Panc1 (cell line): ENCODE results near the gene SYCP1. TPM values are rescaled to one million over a fixed set of nuclear protein-coding genes. Genes with fewer than 3 reads are reported as not detected.

Experiments used
- ATAC-seq: fragments of 200-7000 bp; cut with Tn5 transposase; 2 replicates; pipeline ENCODE4 v1.9.1; 2020; ENCODE audit warnings: mild to moderate bottlenecking, moderate library complexity
- BruUV-seq: library from RNA; stranded (reverse); fragments of 400-500 nt; replicated peaks from 2 replicates; lab custom pipeline; 2021; lab: Mats Ljungman, UMichigan
- CTCF ChIA-PET: fragments of 300-600 bp; sonication (Branson Sonifier 250); formaldehyde crosslinking; loops from one replicate; lab custom pipeline; 2022; ENCODE audit warnings: antibody characterized with exemption; lab: Charles Lee
- POLR2A ChIA-PET: fragments of 300-600 bp; sonication (Branson Sonifier 250); formaldehyde crosslinking; loops from one replicate; lab custom pipeline; 2022; ENCODE audit warnings: antibody characterized with exemption; lab: Charles Lee
- DNase-seq: peaks from one replicate; pipeline ENCODE4 v3.0.0-alpha.2; 2010; ENCODE audit warnings: low read depth, low spot score
- H3K27ac ChIP-seq: 2 replicates; pipeline ENCODE4 v1.5.1; 2011; ENCODE audit warnings: mild to moderate bottlenecking, low read length, inconsistent platforms
- H3K27me3 ChIP-seq: fragments of 200-500 bp; sonication (Bioruptor generic); 2 replicates; pipeline ENCODE4 v1.6.0; 2014; ENCODE audit warnings: low read length, inconsistent platforms; ENCODE audit not compliant: control insufficient read depth, insufficient read depth
- H3K36me3 ChIP-seq: fragments of 200-500 bp; sonication (Bioruptor generic); 2 replicates; pipeline ENCODE4 v1.5.1; 2014; ENCODE audit warnings: inconsistent platforms, mild to moderate bottlenecking, low read length, moderate library complexity; ENCODE audit not compliant: control insufficient read depth, insufficient read depth
- H3K4me1 ChIP-seq: 2 replicates; pipeline ENCODE4 v1.5.1; 2011; ENCODE audit warnings: inconsistent platforms, mild to moderate bottlenecking, low read length, moderate library complexity; ENCODE audit not compliant: control insufficient read depth, insufficient read depth
- H3K4me3 ChIP-seq, 2 experiments: 2 replicates each; pipeline ENCODE4 v1.5.1; 2011 to 2012; ENCODE audit warnings: low read depth in 2 of 2, low read length in 2 of 2, mild to moderate bottlenecking in 2 of 2, inconsistent platforms in 1 of 2, moderate library complexity in 1 of 2
- H3K9me3 ChIP-seq: fragments of 200-500 bp; sonication (Bioruptor generic); 2 replicates; pipeline ENCODE4 v1.5.1; 2014; ENCODE audit warnings: low read depth, mild to moderate bottlenecking, inconsistent platforms, low read length, moderate library complexity; ENCODE audit not compliant: control insufficient read depth, insufficient read depth
- CTCF ChIP-seq: fragments of 450-650 bp; IDR thresholded peaks from 2 replicates; pipeline ENCODE4 v1.5.1; 2017; ENCODE audit warnings: mild to moderate bottlenecking
- POLR2AphosphoS5 ChIP-seq: IDR thresholded peaks from 2 replicates; pipeline ENCODE4 v1.6.1; 2012; ENCODE audit warnings: mild to moderate bottlenecking, low read depth, low read length, moderate library complexity
- REST ChIP-seq, 2 experiments: IDR thresholded peaks; 2 replicates each; pipeline ENCODE4 v1.6.1; 2011 to 2012; ENCODE audit warnings: low read depth in 2 of 2, control low read depth in 1 of 2, low read length in 1 of 2, mild to moderate bottlenecking in 1 of 2, moderate library complexity in 1 of 2; ENCODE audit not compliant: insufficient read depth in 1 of 2
- SIN3A ChIP-seq: IDR thresholded peaks from 2 replicates; pipeline ENCODE4 v1.6.1; 2012; ENCODE audit warnings: low read depth, mild to moderate bottlenecking, low read length, moderate library complexity, borderline replicate concordance; ENCODE audit not compliant: insufficient read depth
- TCF7L2 ChIP-seq: IDR thresholded peaks from 2 replicates; pipeline ENCODE4 v1.6.1; 2011; ENCODE audit warnings: mild to moderate bottlenecking, low read depth, low read length, inconsistent platforms
- in situ Hi-C: cut with HindIII; loops from 2 replicates; pipeline ENCODE4 v1.10.0; 2016; ENCODE audit warnings: low sequenced_read_pairs, low pct_unique_long_range_greater_than_20kb
- intact Hi-C: fragments of 100-400 bp; cut with micrococcal nuclease; formaldehyde crosslinking; loops from one replicate; pipeline ENCODE4 v1.10.0; 2022; ENCODE audit not compliant: unreplicated experiment
- total RNA-seq: library from RNA; stranded (reverse); gene quantifications from one replicate; pipeline ENCODE4 v1.2.1, GENCODE V29; 2021; ENCODE audit not compliant: unreplicated experiment

The SYCP1 gene
- total RNA-seq, 1 experiment from 2014 or later = not detected

- intact Hi-C loops (no loop called here), in situ Hi-C loops (no loop called here)
- no peak overlapping the region for H3K4me3 ChIP-seq
- TF ChIP-seq TCF7L2 (no peak), SIN3A (no peak), POLR2AphosphoS5 (no peak), REST (IDR thresholded peaks at IDR 0.05; ENCODE audit: insufficient read depth in 1 of 2, low read depth in 2 of 2, low read length in 1 of 2) (no peak), CTCF (no peak)
- ATAC-seq (no peak), DNase-seq (no peak)
- POLR2A ChIA-PET = no interaction called here
- no peaks in the 10 kb centered on the region for H3K36me3 ChIP-seq
- CTCF ChIA-PET = no interaction called here
- no peaks in the 10 kb centered on the region for H3K4me1 ChIP-seq
- H3K27ac ChIP-seq = no peak overlapping the region
- H3K9me3 ChIP-seq = no peaks in the 10 kb centered on the region; the same call in 1 of the 2 replicates
- H3K27me3 ChIP-seq = no peaks in the 10 kb centered on the region
- no TSS peak for BruUV-seq
Observed at GRCh38 chr1:114982251-114982650, 127.6 kb downstream of the SYCP1 start.

GRCh38 chr1:114986286-114986685 lies 131.6 kb downstream of the SYCP1 start:
- Histone ChIP-seq H3K4me1 (no peaks in the 10 kb centered on the region), H3K9me3 (no peaks in the 10 kb centered on the region; the same call in 1 of the 2 replicates), H3K4me3 (no peak overlapping the region), H3K27ac (no peak overlapping the region), H3K36me3 (no peaks in the 10 kb centered on the region), H3K27me3 (no peaks in the 10 kb centered on the region)
- no TSS peak for BruUV-seq
- in situ Hi-C loops (no loop called here), intact Hi-C loops (no loop called here)
- no peak for DNase-seq
- CTCF ChIA-PET = no interaction called here
- POLR2A ChIA-PET = no interaction called here
- no peak for TF ChIP-seq POLR2AphosphoS5
- TF ChIP-seq REST (IDR thresholded peaks at IDR 0.05; ENCODE audit: insufficient read depth in 1 of 2, low read depth in 2 of 2, low read length in 1 of 2) = no peak
- no peak for TF ChIP-seq TCF7L2
- TF ChIP-seq CTCF = no peak
- no peak for TF ChIP-seq SIN3A
- no peak for ATAC-seq
